GM19372 (cell line): ENCODE data around the gene NKG7.

Experiments used
- ATAC-seq: cut with Tn5 transposase; IDR thresholded peaks from one replicate; pipeline ENCODE4 v1.9.1; 2021; ENCODE audit warnings: mild to moderate bottlenecking, low read depth, moderate library complexity; ENCODE audit not compliant: unreplicated experiment

Gene NKG7

DNA sequence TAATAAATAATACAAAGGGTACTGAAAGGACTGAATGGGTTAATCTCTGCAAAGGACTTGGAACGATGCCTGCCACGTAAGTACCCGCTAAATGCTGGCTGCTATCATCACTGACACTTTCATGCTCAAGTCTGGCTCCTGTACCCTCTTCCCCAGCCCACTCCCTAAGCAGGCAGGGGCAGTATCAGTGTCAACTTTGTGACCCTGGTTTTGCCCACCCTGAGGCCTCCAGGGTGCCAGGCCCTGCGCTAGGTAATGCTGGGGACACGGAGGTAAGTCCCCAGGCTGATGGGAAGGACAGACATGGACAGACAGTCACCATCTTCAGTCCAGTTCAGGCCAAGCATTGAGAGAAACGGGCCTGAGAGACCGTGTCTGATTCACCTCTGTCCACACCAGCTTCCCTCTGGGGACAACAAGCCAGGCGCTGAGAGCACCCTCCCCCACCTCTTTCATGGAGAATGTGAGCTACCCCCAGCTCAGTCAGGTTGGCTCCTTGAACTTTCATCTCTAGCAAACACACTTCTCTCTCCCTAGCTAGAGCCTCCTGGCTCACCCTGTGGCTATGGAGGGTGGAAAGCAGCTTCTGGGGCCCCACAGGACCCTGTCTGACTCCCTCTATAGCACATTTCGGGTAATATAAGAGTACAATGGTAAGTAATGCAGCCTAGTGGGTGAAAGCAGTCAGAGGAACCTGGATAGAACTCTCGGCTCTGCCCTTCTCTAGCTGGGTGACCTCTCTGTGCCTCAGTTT is 7.1 kb downstream of the NKG7 start:
- no peak for ATAC-seq

DNA sequence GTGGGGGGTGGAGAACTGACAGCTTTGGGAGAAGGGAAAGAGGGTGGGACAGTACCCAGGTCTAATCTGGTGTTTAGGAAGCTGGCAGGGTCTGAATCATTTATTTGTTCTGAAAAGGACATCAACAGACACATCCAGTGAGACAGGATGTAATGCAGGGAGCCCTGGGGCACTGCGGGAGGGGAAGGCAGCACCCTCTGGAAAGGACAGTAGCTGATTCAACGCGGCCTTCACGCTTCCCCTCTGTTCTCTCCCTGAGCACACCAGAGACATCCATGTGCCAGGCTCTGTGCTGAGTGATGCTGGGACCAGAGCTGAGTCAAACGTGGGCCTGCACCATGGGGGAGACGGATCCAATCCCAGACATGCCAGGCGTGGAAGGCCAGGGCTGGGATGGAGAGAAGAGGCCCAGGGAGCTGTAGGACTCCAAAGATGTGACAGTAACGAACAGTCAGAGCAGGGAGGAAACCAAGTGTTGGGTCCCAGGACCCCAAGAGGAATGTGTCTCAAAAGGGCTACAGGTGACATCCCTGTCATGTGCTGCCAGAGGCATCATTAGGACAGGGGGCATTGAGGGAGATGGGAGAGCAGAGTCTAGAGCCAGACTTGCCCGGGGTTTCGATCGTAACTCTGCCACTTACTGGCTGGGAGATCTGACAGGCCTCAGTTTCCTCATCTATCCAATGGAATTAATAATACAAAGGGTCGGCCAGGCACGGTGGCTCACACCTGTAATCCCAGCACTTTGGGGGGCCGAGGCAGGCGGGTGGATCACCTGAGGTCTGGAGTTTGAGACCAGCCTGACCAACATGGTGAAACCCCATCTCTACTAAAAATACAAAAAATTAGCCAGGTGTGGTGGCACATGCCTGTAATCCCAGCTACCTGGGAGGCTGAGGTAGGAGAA is 8.0 kb downstream of the NKG7 start:
- ATAC-seq = no peak

DNA sequence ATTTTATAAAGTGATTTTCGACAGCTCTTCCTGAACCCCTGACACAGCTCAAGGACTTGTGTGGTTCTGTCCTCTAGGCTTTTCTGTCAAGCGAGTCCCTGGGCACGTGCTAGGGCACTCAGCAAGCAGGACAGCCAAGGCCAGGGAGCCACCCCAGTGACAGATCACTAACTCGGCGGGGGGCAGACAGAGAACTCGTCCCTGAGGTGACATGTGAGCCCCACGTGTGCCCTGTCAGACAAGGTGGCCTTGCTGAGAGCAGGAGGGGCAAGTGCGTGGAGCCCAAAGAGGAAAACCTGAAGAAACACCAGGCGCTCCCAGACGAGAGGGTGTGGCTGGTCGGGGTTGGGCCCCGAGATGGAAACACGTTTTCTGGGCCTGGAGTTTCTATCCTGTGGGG is 11.2 kb downstream of the NKG7 start:
- no peak for ATAC-seq

GRCh38 chr19:51359294-51359693 is 13.2 kb downstream of the NKG7 start:
- ATAC-seq = no peak

DNA sequence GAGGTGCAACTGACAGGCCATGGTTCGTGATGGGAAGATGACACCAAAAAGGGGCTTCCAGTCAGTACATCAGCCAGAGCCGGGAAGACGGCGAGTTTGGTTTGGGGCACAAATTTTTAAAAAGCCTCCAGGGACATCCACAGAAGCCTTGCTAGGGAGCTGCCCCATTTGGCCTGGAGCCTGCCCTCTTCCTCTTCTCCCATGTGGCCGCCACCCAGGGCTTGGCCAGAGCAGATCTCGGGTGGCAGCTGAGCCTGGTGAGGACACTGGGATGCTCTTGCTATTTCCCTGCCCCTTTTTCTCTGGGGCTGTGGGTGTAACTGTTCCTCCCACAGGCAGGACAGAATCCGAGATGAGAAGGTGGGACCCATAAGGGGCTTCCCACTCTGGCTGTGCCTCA is 14.5 kb downstream of the NKG7 start:
- ATAC-seq = no peak

DNA sequence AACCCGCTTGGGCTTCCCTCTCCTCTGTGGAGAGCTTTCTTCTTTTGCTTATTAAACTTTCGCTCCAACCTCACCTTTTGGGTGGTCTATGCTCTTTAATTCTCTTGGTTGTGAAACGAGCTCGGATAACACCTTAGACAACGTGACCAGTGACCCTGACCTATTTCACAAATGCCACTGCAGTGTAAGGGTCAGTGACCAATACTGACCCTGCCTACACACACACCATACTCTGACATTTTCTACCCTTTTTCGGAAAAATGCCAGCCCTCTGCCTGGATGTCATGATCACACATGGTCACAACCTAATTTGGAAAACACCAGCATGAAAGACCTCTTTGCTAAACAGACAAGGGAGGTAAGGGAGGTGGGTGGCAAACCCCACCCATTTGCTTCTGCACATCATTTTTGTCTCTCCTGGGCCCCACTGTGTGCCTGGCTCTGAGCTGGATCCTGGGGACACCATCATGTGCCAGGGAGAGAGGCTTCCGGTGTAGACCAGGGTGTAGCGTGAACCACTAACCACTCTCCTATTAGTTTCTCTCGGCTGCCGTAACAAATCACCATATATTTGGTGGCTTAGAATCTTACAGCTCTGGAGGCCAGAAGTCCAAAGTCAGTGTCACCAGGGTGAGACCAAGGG is 16.2 kb downstream of the NKG7 start:
- no peak for ATAC-seq

DNA sequence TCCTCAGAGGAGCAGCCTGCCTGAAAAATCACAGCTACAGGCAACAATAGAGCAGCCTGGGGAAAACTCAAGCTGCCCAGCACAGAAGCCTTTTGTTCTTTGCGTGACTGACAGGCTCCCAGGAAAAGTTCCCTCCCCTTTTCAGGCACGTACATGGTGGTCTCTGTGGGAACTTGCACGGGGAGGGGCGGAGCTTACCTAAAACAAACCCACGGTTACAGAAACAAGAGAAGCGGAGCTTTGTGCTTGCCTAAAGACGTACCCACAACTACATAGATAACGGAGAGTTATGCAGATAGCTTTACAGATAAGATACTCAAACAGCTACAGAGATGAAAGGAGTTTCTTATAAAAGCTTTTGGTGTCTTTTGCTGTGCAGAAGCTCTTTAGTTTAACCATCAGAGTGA is 17.7 kb downstream of the NKG7 start:
- ATAC-seq = no peak

DNA sequence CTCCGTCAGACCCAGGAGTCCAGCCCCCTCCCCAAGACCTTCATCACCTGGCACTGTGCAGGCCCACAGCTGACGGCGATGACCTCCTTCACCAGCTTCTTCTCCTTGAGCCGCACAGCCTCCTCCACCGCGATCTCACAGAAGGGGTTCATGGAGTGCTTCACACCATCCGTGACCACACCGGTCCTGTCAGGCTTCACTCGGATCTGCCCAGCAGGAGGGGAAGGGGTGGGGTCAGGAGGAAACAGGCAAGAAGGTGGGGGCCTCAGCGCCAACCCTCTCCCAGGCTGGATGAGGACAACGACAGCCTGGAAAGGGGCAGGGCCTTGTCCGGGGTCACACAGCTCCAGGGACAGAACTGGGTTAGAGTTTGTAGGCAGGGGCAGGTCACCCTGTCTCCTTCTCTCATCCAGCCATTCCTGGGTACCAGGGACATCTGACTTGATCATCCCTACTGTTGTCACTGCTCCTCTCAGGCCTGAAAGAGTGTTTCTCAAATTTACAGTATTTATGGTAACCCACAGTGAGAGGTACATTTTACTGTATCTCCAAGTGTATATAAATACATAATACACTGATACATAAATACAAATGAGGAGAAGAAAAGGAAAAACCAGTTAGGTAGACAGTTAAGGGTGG is 18.2 kb downstream of the NKG7 start:
- ATAC-seq = no peak

- ATAC-seq = no peak
Measured at GRCh38 chr19:51352783-51353360, 19.6 kb downstream of the NKG7 start.

- no peak for ATAC-seq
Measured at GRCh38 chr19:51351266-51351990, 21.0 kb downstream of the NKG7 start.

- ATAC-seq = no peak
Measured at GRCh38 chr19:51347209-51347928, 25.1 kb downstream of the NKG7 start.

DNA sequence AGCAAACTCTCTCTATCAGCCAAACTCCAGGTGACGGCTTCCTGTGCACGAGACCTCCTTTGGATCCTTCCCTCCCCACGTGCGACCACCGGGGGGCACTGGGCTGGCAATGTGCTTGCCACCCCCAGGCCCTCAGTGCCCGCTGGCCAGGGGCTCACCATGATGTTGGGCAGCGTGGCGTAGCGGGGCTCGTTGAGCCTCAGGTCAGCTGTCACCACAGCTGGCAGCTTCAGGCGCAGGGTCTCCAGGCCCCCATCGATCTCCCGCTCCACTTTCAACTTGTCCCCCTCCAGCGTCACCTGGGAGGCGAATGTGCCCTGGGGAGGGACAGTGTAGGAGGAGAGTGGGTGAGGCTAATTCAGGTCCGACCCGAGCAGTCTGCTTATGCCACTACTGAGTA is 25.7 kb downstream of the NKG7 start:
- no peak for ATAC-seq

GRCh38 chr19:51345076-51345620 is 27.3 kb downstream of the NKG7 start:
- ATAC-seq = no peak

DNA sequence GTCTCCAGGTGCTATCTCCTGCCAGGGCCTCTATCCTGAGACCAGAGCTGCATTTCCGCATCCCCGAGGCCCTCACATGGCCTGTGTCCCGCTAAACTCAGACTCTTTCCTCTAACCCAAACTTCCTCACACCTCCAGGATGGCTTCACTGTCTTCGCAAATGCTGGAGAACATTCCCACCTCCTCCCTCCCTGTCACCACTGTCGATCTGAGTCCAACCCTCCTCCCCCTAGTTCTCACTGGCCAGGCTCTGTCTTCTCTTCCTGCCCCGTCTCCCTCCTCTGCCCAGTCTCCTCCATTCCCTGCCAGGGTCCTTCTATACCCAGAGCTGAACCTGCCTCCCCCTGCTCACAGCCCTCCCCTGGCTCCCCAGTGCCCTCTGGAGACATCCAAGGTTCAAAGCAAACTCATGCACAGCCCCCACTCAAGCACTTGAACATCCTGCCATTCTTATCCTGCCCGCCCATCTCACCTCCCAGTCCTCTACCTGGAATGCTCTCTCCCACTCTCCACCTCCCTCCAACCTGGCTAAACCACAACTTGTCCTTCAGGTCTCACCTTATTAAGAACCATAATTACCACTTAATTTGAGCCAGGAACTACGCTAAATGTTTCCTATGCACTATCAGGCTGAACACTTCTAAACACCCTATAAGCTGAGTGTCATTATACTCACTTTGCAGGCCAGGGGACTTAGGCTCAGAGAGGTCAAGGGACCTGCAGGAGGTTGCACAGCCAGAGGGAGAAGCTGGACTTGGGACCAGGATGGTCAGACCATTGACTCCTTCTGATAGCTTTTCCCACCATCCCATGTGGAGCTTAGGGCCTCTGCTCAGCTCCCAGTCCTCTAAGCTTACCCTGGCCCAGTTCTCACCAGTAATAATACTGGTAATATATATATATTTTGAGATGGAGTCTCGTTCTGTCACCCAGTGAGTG is 29.6 kb downstream of the NKG7 start:
- ATAC-seq = no peak

DNA sequence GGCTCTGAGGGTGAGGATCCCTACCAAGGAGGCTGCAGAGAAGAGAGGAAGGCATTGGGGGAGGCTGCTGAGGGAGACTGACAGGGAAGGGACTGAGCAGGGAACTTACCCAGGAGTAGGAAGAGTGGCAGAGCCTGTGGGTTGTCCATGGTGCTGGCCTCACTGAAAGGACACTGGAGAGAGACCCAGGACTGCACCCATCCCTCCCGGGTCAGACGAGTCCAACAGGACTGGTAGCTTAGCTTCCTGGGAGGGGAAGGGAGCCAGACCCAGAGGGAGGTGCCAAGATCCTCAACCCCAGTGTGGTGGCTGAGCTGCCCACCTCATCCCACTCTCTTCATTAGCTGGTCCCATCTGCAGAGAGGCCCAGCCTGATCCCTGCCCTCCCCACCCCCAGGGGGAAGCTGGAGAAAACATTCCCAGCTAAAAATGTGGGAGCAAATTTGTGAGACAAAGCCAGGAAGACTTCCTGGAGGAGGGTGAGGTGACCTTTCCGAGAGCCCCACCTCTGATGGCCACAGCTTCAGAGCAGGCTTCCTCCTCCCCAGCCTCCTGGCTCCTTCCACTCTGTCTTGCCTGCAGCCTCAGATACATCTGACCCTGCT is 30.4 kb downstream of the NKG7 start, which contains the start of gene VSIG10L:
TSS of gene VSIG10L (minus strand) at position 164 of the 605 bp plus-strand sequence. CDS start at position 149, 15 bp downstream.
- ATAC-seq = no peak

GRCh38 chr19:51341066-51341465 is 31.4 kb downstream of the NKG7 start:
- ATAC-seq = no peak
